Measurements from ENCODE around the gene KIF26A. TPM values are rescaled to one million over a fixed set of nuclear protein-coding genes. Genes with fewer than 3 reads are reported as not detected.

KIF26A gene
- polyA plus RNA-seq, 1 donor from 2014 or later = 11.2 TPM

DNA sequence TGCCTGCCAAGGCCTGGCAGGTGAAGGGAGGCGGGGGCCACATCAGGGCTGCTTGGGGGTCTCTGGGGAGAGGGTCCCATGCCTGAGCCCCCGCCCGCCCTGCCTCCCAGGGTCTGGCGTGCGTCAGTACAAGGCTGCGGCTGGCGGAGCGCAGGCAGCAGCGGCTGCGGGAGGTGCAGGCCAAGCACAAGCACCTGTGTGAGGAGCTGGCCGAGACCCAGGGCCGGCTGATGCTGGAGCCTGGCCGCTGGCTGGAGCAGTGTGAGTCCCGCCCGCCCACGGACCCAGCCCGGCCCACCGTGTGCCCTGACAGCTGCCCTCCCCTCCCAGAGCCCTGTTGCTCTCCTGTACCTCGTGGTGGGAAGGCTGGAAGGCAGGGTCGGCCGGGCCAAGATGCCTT, 40.7 kb downstream of the KIF26A start:
- H3K9me3 ChIP-seq (ENCODE audit: low read length) = no peaks in the 10 kb centered on the region
- no peak for TF ChIP-seq EZH2 (IDR thresholded peaks at IDR 0.05; ENCODE audit: borderline replicate concordance, insufficient read depth, low read length, poor library complexity, severe bottlenecking)
- no peak for TF ChIP-seq SMC3 (conservative IDR thresholded peaks at IDR 0.05; ENCODE audit: poor library complexity)
- no peak for TF ChIP-seq POLR2AphosphoS5 (IDR thresholded peaks at IDR 0.05)
- TF ChIP-seq TAF1 (IDR thresholded peaks at IDR 0.05; ENCODE audit: low read depth) = no peak
- TF ChIP-seq MXI1 (conservative IDR thresholded peaks at IDR 0.05; ENCODE audit: poor library complexity, severe bottlenecking) = no peak
- TF ChIP-seq, protein P1, sequence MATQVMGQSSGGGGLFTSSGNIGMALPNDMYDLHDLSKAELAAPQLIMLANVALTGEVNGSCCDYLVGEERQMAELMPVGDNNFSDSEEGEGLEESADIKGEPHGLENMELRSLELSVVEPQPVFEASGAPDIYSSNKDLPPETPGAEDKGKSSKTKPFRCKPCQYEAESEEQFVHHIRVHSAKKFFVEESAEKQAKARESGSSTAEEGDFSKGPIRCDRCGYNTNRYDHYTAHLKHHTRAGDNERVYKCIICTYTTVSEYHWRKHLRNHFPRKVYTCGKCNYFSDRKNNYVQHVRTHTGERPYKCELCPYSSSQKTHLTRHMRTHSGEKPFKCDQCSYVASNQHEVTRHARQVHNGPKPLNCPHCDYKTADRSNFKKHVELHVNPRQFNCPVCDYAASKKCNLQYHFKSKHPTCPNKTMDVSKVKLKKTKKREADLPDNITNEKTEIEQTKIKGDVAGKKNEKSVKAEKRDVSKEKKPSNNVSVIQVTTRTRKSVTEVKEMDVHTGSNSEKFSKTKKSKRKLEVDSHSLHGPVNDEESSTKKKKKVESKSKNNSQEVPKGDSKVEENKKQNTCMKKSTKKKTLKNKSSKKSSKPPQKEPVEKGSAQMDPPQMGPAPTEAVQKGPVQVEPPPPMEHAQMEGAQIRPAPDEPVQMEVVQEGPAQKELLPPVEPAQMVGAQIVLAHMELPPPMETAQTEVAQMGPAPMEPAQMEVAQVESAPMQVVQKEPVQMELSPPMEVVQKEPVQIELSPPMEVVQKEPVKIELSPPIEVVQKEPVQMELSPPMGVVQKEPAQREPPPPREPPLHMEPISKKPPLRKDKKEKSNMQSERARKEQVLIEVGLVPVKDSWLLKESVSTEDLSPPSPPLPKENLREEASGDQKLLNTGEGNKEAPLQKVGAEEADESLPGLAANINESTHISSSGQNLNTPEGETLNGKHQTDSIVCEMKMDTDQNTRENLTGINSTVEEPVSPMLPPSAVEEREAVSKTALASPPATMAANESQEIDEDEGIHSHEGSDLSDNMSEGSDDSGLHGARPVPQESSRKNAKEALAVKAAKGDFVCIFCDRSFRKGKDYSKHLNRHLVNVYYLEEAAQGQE (IDR thresholded peaks at IDR 0.05; ENCODE audit: borderline replicate concordance) = no peak
- TF ChIP-seq RAD21 (conservative IDR thresholded peaks at IDR 0.05) = no peak
- no peak for TF ChIP-seq EP300 (conservative IDR thresholded peaks at IDR 0.05; ENCODE audit: poor library complexity, severe bottlenecking)
- TF ChIP-seq, protein P2, sequence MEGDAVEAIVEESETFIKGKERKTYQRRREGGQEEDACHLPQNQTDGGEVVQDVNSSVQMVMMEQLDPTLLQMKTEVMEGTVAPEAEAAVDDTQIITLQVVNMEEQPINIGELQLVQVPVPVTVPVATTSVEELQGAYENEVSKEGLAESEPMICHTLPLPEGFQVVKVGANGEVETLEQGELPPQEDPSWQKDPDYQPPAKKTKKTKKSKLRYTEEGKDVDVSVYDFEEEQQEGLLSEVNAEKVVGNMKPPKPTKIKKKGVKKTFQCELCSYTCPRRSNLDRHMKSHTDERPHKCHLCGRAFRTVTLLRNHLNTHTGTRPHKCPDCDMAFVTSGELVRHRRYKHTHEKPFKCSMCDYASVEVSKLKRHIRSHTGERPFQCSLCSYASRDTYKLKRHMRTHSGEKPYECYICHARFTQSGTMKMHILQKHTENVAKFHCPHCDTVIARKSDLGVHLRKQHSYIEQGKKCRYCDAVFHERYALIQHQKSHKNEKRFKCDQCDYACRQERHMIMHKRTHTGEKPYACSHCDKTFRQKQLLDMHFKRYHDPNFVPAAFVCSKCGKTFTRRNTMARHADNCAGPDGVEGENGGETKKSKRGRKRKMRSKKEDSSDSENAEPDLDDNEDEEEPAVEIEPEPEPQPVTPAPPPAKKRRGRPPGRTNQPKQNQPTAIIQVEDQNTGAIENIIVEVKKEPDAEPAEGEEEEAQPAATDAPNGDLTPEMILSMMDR (IDR thresholded peaks at IDR 0.05; ENCODE audit: poor library complexity, severe bottlenecking) = no peak
- H3K79me2 ChIP-seq (replicated peaks; ENCODE audit: insufficient read depth, low read length) = no peaks in the 10 kb centered on the region

GRCh38 chr14:104179564-104180129, 41.3 kb downstream of the KIF26A start:
- H3K79me2 ChIP-seq (replicated peaks; ENCODE audit: insufficient read depth, low read length) = no peaks in the 10 kb centered on the region
- no peaks in the 10 kb centered on the region for H4K20me1 ChIP-seq (ENCODE audit: insufficient read depth)
- no peak overlapping the region for H3K9ac ChIP-seq (ENCODE audit: low read length)
- no peak overlapping the region for H3K4me3 ChIP-seq (ENCODE audit: low read length)
- no peaks in the 10 kb centered on the region for H3K36me3 ChIP-seq (ENCODE audit: insufficient read depth, low read length)
- H3K27ac ChIP-seq (ENCODE audit: low read length) = no peak overlapping the region
- H3K9me2 ChIP-seq (ENCODE audit: insufficient read depth, low read length) = no peaks in the 10 kb centered on the region
- H3K9me3 ChIP-seq (ENCODE audit: low read length) = no peaks in the 10 kb centered on the region
- no peaks in the 10 kb centered on the region for H3K27me3 ChIP-seq (ENCODE audit: insufficient read depth, low read depth, low read length)
- no peak overlapping the region for H2AFZ ChIP-seq (ENCODE audit: low read depth, low read length)
- H3F3A ChIP-seq (ENCODE audit: insufficient read depth, low read length, poor library complexity, severe bottlenecking) = no peaks in the 10 kb centered on the region
- no peak overlapping the region for H3K4me2 ChIP-seq (ENCODE audit: low read length)
- TF ChIP-seq EP300 (conservative IDR thresholded peaks at IDR 0.05; ENCODE audit: poor library complexity, severe bottlenecking) (no peak), TAF1 (IDR thresholded peaks at IDR 0.05; ENCODE audit: low read depth) (no peak), RAD21 (conservative IDR thresholded peaks at IDR 0.05) (no peak), MXI1 (conservative IDR thresholded peaks at IDR 0.05; ENCODE audit: poor library complexity, severe bottlenecking) (no peak), SMC3 (conservative IDR thresholded peaks at IDR 0.05; ENCODE audit: poor library complexity) (no peak), POLR2AphosphoS5 (IDR thresholded peaks at IDR 0.05) (no peak), EZH2 (IDR thresholded peaks at IDR 0.05; ENCODE audit: borderline replicate concordance, insufficient read depth, low read length, poor library complexity, severe bottlenecking) (no peak)
- TF ChIP-seq, protein P1 (IDR thresholded peaks at IDR 0.05; ENCODE audit: borderline replicate concordance) = no peak
- TF ChIP-seq, protein P2 (IDR thresholded peaks at IDR 0.05; ENCODE audit: poor library complexity, severe bottlenecking) = no peak

More for the DNA sequence above, 40.7 kb downstream of the KIF26A start:
- no peak overlapping the region for H3K4me3 ChIP-seq (ENCODE audit: low read length)
- H3F3A ChIP-seq (ENCODE audit: insufficient read depth, low read length, poor library complexity, severe bottlenecking) = no peaks in the 10 kb centered on the region
- no peaks in the 10 kb centered on the region for H4K20me1 ChIP-seq (ENCODE audit: insufficient read depth)
- no peak overlapping the region for H3K9ac ChIP-seq (ENCODE audit: low read length)
- no peaks in the 10 kb centered on the region for H3K36me3 ChIP-seq (ENCODE audit: insufficient read depth, low read length)
- H3K4me2 ChIP-seq (ENCODE audit: low read length) = no peak overlapping the region
- no peak overlapping the region for H2AFZ ChIP-seq (ENCODE audit: low read depth, low read length)
- H3K27me3 ChIP-seq (ENCODE audit: insufficient read depth, low read depth, low read length) = no peaks in the 10 kb centered on the region
- H3K27ac ChIP-seq (ENCODE audit: low read length) = no peak overlapping the region
- H3K9me2 ChIP-seq (ENCODE audit: insufficient read depth, low read length) = no peaks in the 10 kb centered on the region
